CD4-positive, alpha-beta T cell treated with Interleukin-4 for 1 hour (primary cell): ENCODE results near the gene ARFGAP1.
A peak's percentile ranks its signal among the peaks of the same experiment; 100 is the strongest.

ENCODE experiments used
- DNase-seq, 2 donors: peaks; one replicate each; pipeline ENCODE4 v3.0.0-alpha.2; 2020 to 2022

The ARFGAP1 gene

GRCh38 chr20:63272105-63273058 is at the start of gene ARFGAP1:
TSS of gene ARFGAP1 (plus strand) at chr20:63272813. CDS start at chr20:63275581, 2,768 bp downstream.
- peak; percentile 87 to 89 for DNase-seq

- peak; percentile 34 to 46 for DNase-seq
Measured at GRCh38 chr20:63223121-63223825, 49.3 kb upstream of the ARFGAP1 start.

GRCh38 chr20:63223826-63224207 is 48.8 kb upstream of the ARFGAP1 start:
- DNase-seq: no peak

- DNase-seq: no peak
Measured at GRCh38 chr20:63224412-63225081, 48.1 kb upstream of the ARFGAP1 start.

GRCh38 chr20:63225082-63225454 is 47.5 kb upstream of the ARFGAP1 start:
- no peak for DNase-seq

- DNase-seq: no peak
Measured at GRCh38 chr20:63226042-63226943, 46.3 kb upstream of the ARFGAP1 start.

GRCh38 chr20:63227260-63227659 is 45.4 kb upstream of the ARFGAP1 start:
- no peak for DNase-seq

- no peak for DNase-seq
Measured at GRCh38 chr20:63228806-63229205, 43.8 kb upstream of the ARFGAP1 start.

- no peak for DNase-seq
Measured at GRCh38 chr20:63230800-63231268, 41.8 kb upstream of the ARFGAP1 start.

- DNase-seq: no peak
Measured at GRCh38 chr20:63232235-63233060, 40.2 kb upstream of the ARFGAP1 start.

GRCh38 chr20:63233061-63233344 is 39.6 kb upstream of the ARFGAP1 start:
- DNase-seq: no peak

- DNase-seq: no peak
Measured at GRCh38 chr20:63233924-63234323, 38.7 kb upstream of the ARFGAP1 start.

GRCh38 chr20:63234693-63235398 is 37.8 kb upstream of the ARFGAP1 start:
- DNase-seq: no peak

GRCh38 chr20:63235399-63235983 is 37.1 kb upstream of the ARFGAP1 start, which contains the start of gene BIRC7:
TSS of gene BIRC7 (plus strand) at chr20:63235905. CDS start at chr20:63236097, 192 bp downstream.
- no peak for DNase-seq

GRCh38 chr20:63236116-63236837 is 36.3 kb upstream of the ARFGAP1 start:
- no peak for DNase-seq

GRCh38 chr20:63238031-63238430 is 34.6 kb upstream of the ARFGAP1 start:
- no peak for DNase-seq

GRCh38 chr20:63238514-63239125 is 34.0 kb upstream of the ARFGAP1 start:
- DNase-seq: no peak

GRCh38 chr20:63239431-63239830 is 33.2 kb upstream of the ARFGAP1 start:
- DNase-seq: no peak

- DNase-seq: no peak
Measured at GRCh38 chr20:63240004-63240403, 32.6 kb upstream of the ARFGAP1 start.
